GM19025 (cell line): Measurements from ENCODE around the gene KCNK5.

Experiments
- ATAC-seq: cut with Tn5 transposase; IDR thresholded peaks from one replicate; pipeline ENCODE4 v1.9.1; 2021; ENCODE audit warnings: mild to moderate bottlenecking, low read depth, moderate library complexity; ENCODE audit not compliant: unreplicated experiment

Gene KCNK5

DNA sequence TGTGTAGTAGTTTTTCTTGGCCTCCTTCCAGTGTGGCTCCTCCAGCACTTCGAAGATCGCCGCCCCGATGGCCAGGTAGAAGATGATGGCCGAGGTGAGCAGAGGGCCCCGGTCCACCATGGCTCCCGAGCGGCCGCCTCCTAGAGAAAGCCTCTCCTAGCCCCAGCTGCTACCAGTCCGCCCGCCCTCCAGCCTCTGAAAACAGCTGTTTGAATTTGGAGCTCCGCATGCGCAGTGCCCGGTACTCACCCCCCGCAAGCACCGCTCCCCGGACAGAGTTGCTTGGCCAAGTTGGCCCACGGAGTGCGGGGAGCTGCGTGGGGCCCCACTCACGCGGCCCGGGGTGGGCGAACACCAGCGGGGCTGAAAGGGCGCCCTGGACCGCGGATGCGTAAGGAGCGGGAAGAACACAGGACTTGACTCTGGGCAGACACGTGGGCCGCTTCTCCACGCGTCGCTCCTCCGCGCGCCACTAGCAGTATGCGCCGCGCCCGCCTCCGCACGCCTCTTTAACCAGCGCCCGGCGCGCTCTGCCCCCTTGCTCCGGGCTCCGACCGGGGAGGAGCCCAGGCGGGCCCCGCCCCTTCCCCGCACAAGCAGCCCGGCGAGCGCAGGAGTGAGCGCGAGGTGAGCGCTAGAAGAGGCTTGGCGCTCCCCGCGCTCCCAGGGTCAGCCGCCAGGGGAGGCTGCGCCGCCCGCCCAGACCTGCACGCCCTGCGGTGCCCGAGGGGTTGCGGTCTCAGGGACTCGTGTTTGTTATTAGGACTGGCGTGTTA lies at the start of gene KCNK5:
TSS of gene KCNK5 (minus strand) at position 484 of the 776 bp plus-strand sequence. CDS start at position 120, 364 bp downstream.
- peak; percentile 79 for ATAC-seq

DNA sequence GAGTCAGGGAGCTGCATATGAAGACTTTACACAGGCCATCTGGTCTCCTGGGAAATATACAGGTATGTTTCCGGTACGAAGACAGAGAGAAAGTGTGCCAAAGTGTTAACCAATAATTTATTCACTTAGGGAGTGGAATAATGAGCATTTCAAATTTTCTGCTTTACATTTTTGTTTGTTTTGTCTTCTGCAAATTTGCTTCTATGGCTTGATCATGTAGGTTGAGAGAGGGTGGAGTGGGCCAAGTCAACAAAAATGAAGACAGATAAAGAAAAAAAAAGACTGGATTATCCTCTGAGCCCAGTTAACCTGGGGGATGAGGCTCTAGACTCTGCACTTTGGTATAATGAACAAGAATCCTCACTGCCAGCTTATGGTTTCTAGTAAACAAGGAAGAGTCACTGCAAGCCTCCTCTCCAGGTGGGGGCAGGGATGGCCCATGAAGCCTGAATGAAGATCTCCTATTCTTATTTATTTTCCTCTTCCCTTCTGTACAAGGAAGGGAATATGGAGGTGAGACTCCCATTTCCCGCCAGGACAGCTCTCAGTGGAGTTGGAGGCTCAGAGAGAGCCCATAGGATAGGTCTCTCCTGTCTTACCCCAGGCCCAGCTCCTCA lies 47.2 kb upstream of the KCNK5 start:
- ATAC-seq, result no peak

GRCh38 chr6:39274903-39275302 lies 45.6 kb upstream of the KCNK5 start:
- ATAC-seq, result no peak

- ATAC-seq, result no peak
These were observed 45.2 kb upstream of the KCNK5 start for GRCh38 chr6:39274471-39274870.

- ATAC-seq, result no peak
These were observed 44.1 kb upstream of the KCNK5 start for GRCh38 chr6:39273406-39273821.

DNA sequence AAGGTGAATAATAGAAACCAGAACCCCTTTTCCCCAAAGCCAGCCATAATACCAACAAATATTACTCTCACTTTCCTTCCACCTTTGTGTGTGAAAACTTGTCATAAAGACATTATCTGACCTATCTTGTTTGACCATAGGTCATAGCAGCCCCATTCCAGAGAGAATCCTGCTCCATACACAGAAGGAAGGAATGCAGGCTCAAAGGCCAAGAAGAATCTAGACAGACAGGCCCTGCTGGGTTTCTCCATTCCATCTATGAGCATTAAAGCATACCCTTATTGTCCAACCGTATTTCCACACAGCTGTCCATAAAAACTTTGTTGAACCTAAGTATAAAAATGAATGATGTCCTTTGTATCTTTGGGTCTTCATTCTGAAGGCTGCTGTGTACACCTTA lies 40.7 kb upstream of the KCNK5 start:
- ATAC-seq, result no peak

- no peak for ATAC-seq
These were observed 39.4 kb upstream of the KCNK5 start for GRCh38 chr6:39268721-39269120.

DNA sequence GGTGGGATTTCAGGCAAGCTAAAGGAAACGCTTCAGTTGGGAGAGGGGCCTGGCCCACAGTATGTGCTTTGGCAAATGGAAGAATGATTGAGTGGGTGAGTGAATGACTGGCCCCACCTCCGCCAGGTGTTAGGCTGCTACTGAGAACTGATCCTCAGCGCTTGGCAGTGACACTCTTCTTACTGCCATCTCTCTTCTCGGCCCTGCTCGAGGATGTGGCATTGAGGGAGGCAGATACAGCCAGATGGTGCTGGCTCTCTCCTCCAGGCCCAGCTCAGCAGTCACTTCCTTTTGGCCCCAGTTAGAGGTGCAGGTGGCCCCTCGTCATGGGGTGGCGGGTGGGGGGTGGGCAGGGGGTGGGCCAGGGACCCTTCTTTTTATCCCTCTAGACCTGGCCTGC lies 38.9 kb upstream of the KCNK5 start:
- ATAC-seq, result no peak

- no peak for ATAC-seq
These were observed 37.6 kb upstream of the KCNK5 start for GRCh38 chr6:39266782-39267355.

DNA sequence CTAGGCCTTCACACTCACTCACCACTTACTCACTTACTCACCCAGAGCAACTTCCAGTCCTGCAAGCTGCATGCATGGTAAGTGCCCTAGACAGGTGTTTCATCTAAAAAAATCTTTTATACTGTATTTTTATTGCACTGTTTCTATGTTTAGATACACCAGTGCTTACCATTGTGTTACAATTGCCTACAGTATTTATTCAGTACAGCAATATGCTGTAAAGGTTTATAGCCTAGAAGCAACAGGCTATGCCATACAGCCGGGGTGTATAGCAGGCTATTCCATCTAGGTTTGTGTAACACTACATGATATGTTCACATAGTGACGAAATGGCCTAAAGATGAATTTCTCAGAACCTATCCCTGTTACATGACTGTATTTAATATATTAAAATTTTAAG lies 37.1 kb upstream of the KCNK5 start:
- no peak for ATAC-seq

GRCh38 chr6:39263303-39264037 lies 34.2 kb upstream of the KCNK5 start:
- no peak for ATAC-seq

- no peak for ATAC-seq
These were observed 32.5 kb upstream of the KCNK5 start for GRCh38 chr6:39261751-39262150.

GRCh38 chr6:39260953-39261352 lies 31.7 kb upstream of the KCNK5 start:
- ATAC-seq, result no peak

- no peak for ATAC-seq
These were observed 31.2 kb upstream of the KCNK5 start for GRCh38 chr6:39260456-39260855.

GRCh38 chr6:39256294-39256940 lies 27.1 kb upstream of the KCNK5 start:
- ATAC-seq, result no peak

- ATAC-seq, result no peak
These were observed 25.8 kb upstream of the KCNK5 start for GRCh38 chr6:39254999-39255535.

GRCh38 chr6:39251406-39251805 lies 22.1 kb upstream of the KCNK5 start:
- ATAC-seq, result no peak

- ATAC-seq, result no peak
These were observed 21.2 kb upstream of the KCNK5 start for GRCh38 chr6:39250507-39250906.

- ATAC-seq, result no peak
These were observed 20.0 kb upstream of the KCNK5 start for GRCh38 chr6:39249278-39249677.

DNA sequence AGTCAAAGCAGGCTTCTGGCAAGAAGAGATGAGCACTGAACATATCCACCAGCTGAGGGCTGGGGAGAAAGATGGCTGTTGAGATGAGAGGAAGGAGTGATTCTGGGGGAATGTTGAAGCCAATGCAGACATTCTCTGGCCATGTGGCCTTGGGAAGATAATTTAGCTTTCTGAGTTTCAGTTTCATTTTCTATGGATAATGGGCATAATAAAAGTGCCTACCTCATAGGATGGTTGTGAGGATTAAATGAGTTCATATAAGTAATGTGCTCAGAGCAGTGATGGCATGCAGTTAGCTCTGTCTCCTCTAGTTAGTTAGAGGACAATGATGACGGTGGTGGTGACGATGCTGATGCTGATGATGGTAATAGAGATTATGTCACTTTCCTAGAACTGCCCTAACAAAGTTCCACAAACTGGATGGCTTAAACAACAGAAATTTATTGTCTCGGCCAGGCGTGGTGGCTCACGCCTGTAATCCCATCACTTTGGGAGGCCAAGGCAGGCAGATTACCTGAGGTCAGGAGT lies 18.5 kb upstream of the KCNK5 start:
- ATAC-seq, result no peak
